ENCODE measurements around the gene C19orf25. TPM values are rescaled to one million over a fixed set of nuclear protein-coding genes. Genes with fewer than 3 reads are reported as not detected.

C19orf25 gene
- total RNA-seq (21.8 and 24.8 TPM in 2 replicates), polyA plus RNA-seq (11.2 and 12.0 TPM in 2 replicates), polyA minus RNA-seq (ENCODE audit: low replicate concordance) (13.4 and 27.6 TPM in 2 replicates)
- 18.2 and 25.0 TPM in 2 replicates for polyA plus RNA-seq (2012)

GRCh38 chr19:1478934-1479707 lies at the start of gene C19orf25:
TSS of gene C19orf25 (minus strand) at chr19:1479215. CDS start at chr19:1478903, 312 bp downstream.
- H4K20me1 ChIP-seq (ENCODE audit: control insufficient read depth, extremely low read depth, insufficient read depth, low read length): no peaks in the 10 kb centered on the region
- no peak for TF ChIP-seq CTCF (conservative IDR thresholded peaks at IDR 0.05 in 1 of 2, IDR thresholded peaks at IDR 0.05 in 1 of 2; ENCODE audit: low read depth in 1 of 2, low read length in 2 of 2)
- TF ChIP-seq EZH2 (IDR thresholded peaks at IDR 0.05; ENCODE audit: low read length, missing control alignments): no peak
- H3K36me3 ChIP-seq (ENCODE audit: control insufficient read depth, insufficient read depth, low read length): peaks cover 2% of the 10 kb centered on the region
- peak; percentile 88 to 92 for DNase-seq (ENCODE audit: low read depth in 2 of 2)
- peak within 1 kb of the TSS; percentile 76 for H3K9ac ChIP-seq (ENCODE audit: insufficient read depth, low read length)
- H3K4me3 ChIP-seq (replicated peaks in 1 of 4; ENCODE audit: control extremely low read depth in 1 of 4, insufficient read depth in 1 of 4, low read depth in 3 of 4, low read length in 4 of 4): peak within 1 kb of the TSS; percentile 76 to 87 (median 82)
- H3K27me3 ChIP-seq (ENCODE audit: control insufficient read depth, insufficient read depth, low read length): no peaks in the 10 kb centered on the region
- peak within 1 kb of the TSS; percentile 68 for H3K27ac ChIP-seq (ENCODE audit: insufficient read depth, low read length)
- peaks cover 9% of the 10 kb centered on the region for H3K79me2 ChIP-seq (ENCODE audit: control insufficient read depth, insufficient read depth, low read length)
- no peaks in the 10 kb centered on the region for H3K4me1 ChIP-seq (ENCODE audit: control insufficient read depth, extremely low read depth, insufficient read depth, low read length)
- H3K4me2 ChIP-seq (ENCODE audit: extremely low read depth, insufficient read depth, low read length): peak within 1 kb of the TSS; percentile 87
- no peaks in the 10 kb centered on the region for H3K9me3 ChIP-seq (ENCODE audit: control insufficient read depth, insufficient read depth, low read depth, low read length)
- H2AFZ ChIP-seq (ENCODE audit: low read length): peak within 1 kb of the TSS; percentile 99

- Histone ChIP-seq H3K27me3 (ENCODE audit: control insufficient read depth, insufficient read depth, low read length) (peaks cover 18% of the 10 kb centered on the region), H4K20me1 (ENCODE audit: control insufficient read depth, extremely low read depth, insufficient read depth, low read length) (no peaks in the 10 kb centered on the region), H3K9me3 (ENCODE audit: control insufficient read depth, insufficient read depth, low read depth, low read length) (no peaks in the 10 kb centered on the region), H3K4me2 (ENCODE audit: extremely low read depth, insufficient read depth, low read length) (no peak overlapping the region), H3K36me3 (ENCODE audit: control insufficient read depth, insufficient read depth, low read length) (no peaks in the 10 kb centered on the region), H3K27ac (ENCODE audit: insufficient read depth, low read length) (no peak overlapping the region), H2AFZ (ENCODE audit: low read length) (no peak overlapping the region), H3K9ac (ENCODE audit: insufficient read depth, low read length) (no peak overlapping the region), H3K4me1 (ENCODE audit: control insufficient read depth, extremely low read depth, insufficient read depth, low read length) (no peaks in the 10 kb centered on the region), H3K79me2 (ENCODE audit: control insufficient read depth, insufficient read depth, low read length) (no peaks in the 10 kb centered on the region), H3K4me3 (replicated peaks in 1 of 4; ENCODE audit: control extremely low read depth in 1 of 4, insufficient read depth in 1 of 4, low read depth in 3 of 4, low read length in 4 of 4) (no peak overlapping the region)
- DNase-seq (ENCODE audit: low read depth in 2 of 2): no peak
- TF ChIP-seq CTCF (conservative IDR thresholded peaks at IDR 0.05 in 1 of 2, IDR thresholded peaks at IDR 0.05 in 1 of 2; ENCODE audit: low read depth in 1 of 2, low read length in 2 of 2) (no peak), EZH2 (IDR thresholded peaks at IDR 0.05; ENCODE audit: low read length, missing control alignments) (no peak)
Measured at GRCh38 chr19:1527650-1528309, 48.8 kb upstream of the C19orf25 start.

- H3K79me2 ChIP-seq (ENCODE audit: control insufficient read depth, insufficient read depth, low read length): no peaks in the 10 kb centered on the region
- no peak overlapping the region for H3K4me2 ChIP-seq (ENCODE audit: extremely low read depth, insufficient read depth, low read length)
- no peak overlapping the region for H3K4me3 ChIP-seq (replicated peaks in 1 of 4; ENCODE audit: control extremely low read depth in 1 of 4, insufficient read depth in 1 of 4, low read depth in 3 of 4, low read length in 4 of 4)
- H3K9ac ChIP-seq (ENCODE audit: insufficient read depth, low read length): no peak overlapping the region
- H3K9me3 ChIP-seq (ENCODE audit: control insufficient read depth, insufficient read depth, low read depth, low read length): no peaks in the 10 kb centered on the region
- no peak for DNase-seq (ENCODE audit: low read depth in 2 of 2)
- TF ChIP-seq CTCF (conservative IDR thresholded peaks at IDR 0.05 in 1 of 2, IDR thresholded peaks at IDR 0.05 in 1 of 2; ENCODE audit: low read depth in 1 of 2, low read length in 2 of 2) (no peak), EZH2 (IDR thresholded peaks at IDR 0.05; ENCODE audit: low read length, missing control alignments) (no peak)
- no peaks in the 10 kb centered on the region for H3K4me1 ChIP-seq (ENCODE audit: control insufficient read depth, extremely low read depth, insufficient read depth, low read length)
- H3K27me3 ChIP-seq (ENCODE audit: control insufficient read depth, insufficient read depth, low read length): peaks cover 18% of the 10 kb centered on the region
- H3K36me3 ChIP-seq (ENCODE audit: control insufficient read depth, insufficient read depth, low read length): no peaks in the 10 kb centered on the region
- H3K27ac ChIP-seq (ENCODE audit: insufficient read depth, low read length): no peak overlapping the region
- H4K20me1 ChIP-seq (ENCODE audit: control insufficient read depth, extremely low read depth, insufficient read depth, low read length): no peaks in the 10 kb centered on the region
- no peak overlapping the region for H2AFZ ChIP-seq (ENCODE audit: low read length)
Measured at GRCh38 chr19:1526979-1527649, 48.1 kb upstream of the C19orf25 start.
